ENCODE data around the gene NRIP3.

- TF ChIP-seq CTCF (IDR thresholded peaks at IDR 0.05; ENCODE audit: low read depth, low read length) (no peak), EZH2phosphoT487 (IDR thresholded peaks at IDR 0.05; ENCODE audit: low read depth) (no peak)
Observed at GRCh38 chr11:8964324-8965320, 39.2 kb downstream of the NRIP3 start, which contains the start of gene TMEM9B.

Data from OCI-LY3 (cell line).